ENCODE results near the gene BEND2. TPM values are rescaled to one million over a fixed set of nuclear protein-coding genes. Genes with fewer than 3 reads are reported as not detected.

The BEND2 gene
- total RNA-seq, 1 donor from 2014 or later = not detected

DNA sequence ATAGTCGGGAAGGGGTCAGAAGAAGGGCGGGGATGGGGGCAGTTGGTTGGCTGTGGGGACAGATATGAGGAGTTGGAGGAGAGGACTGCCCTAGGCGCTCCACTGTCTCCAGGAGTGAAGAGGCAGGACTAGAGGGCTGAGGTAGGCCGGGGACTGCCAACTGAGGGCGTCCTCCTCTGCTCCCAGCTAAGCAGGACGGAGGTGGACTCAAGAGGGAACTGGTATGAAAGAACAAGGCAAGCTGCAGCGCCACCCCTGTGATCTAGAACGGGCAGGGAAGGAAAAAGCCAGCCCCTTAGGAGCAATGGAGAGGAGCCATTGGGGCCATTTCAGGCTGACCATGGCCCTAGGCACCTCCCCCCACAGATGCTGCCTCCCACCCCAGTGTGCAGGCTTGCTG is 14.0 kb downstream of the BEND2 start:
- no peak for TF ChIP-seq EZH2 (IDR thresholded peaks at IDR 0.05; ENCODE audit: insufficient read depth, low read length)
- TF ChIP-seq, protein P1, sequence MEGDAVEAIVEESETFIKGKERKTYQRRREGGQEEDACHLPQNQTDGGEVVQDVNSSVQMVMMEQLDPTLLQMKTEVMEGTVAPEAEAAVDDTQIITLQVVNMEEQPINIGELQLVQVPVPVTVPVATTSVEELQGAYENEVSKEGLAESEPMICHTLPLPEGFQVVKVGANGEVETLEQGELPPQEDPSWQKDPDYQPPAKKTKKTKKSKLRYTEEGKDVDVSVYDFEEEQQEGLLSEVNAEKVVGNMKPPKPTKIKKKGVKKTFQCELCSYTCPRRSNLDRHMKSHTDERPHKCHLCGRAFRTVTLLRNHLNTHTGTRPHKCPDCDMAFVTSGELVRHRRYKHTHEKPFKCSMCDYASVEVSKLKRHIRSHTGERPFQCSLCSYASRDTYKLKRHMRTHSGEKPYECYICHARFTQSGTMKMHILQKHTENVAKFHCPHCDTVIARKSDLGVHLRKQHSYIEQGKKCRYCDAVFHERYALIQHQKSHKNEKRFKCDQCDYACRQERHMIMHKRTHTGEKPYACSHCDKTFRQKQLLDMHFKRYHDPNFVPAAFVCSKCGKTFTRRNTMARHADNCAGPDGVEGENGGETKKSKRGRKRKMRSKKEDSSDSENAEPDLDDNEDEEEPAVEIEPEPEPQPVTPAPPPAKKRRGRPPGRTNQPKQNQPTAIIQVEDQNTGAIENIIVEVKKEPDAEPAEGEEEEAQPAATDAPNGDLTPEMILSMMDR (IDR thresholded peaks at IDR 0.05; ENCODE audit: insufficient read depth, low read depth, low read length) = no peak
- Histone ChIP-seq H3K36me3 (ENCODE audit: insufficient read depth, low read length) (no peaks in the 10 kb centered on the region), H3K4me2 (ENCODE audit: low read length) (no peak overlapping the region), H2AFZ (ENCODE audit: low read depth, low read length) (no peak overlapping the region), H3K9me3 (ENCODE audit: insufficient read depth, low read depth, low read length) (no peaks in the 10 kb centered on the region), H3K27ac (ENCODE audit: low read depth, low read length) (no peak overlapping the region), H3K79me2 (ENCODE audit: insufficient read depth, low read length) (no peaks in the 10 kb centered on the region), H3K9ac (ENCODE audit: low read length) (no peak overlapping the region), H3K4me3 (ENCODE audit: insufficient read depth, low read depth, low read length) (no peak overlapping the region), H3K27me3 (ENCODE audit: insufficient read depth, low read length) (no peaks in the 10 kb centered on the region), H3K4me1 (ENCODE audit: insufficient read depth, low read length) (no peaks in the 10 kb centered on the region), H4K20me1 (ENCODE audit: insufficient read depth, low read length) (no peaks in the 10 kb centered on the region)
- Mint-ChIP-seq H3K27me3 (ENCODE audit: low read depth, unreplicated experiment) (no peaks in the 10 kb centered on the region), H3K4me3 (ENCODE audit: unreplicated experiment) (no peak overlapping the region), H3K36me3 (ENCODE audit: low read depth, unreplicated experiment) (no peaks in the 10 kb centered on the region), H3K4me1 (ENCODE audit: low read depth, unreplicated experiment) (no peaks in the 10 kb centered on the region), H3K9me3 (ENCODE audit: unreplicated experiment) (no peaks in the 10 kb centered on the region), H3K27ac (ENCODE audit: unreplicated experiment) (no peak overlapping the region)
- DNase-seq (ENCODE audit: low read depth) (no peak), FAIRE-seq (no peak)

DNA sequence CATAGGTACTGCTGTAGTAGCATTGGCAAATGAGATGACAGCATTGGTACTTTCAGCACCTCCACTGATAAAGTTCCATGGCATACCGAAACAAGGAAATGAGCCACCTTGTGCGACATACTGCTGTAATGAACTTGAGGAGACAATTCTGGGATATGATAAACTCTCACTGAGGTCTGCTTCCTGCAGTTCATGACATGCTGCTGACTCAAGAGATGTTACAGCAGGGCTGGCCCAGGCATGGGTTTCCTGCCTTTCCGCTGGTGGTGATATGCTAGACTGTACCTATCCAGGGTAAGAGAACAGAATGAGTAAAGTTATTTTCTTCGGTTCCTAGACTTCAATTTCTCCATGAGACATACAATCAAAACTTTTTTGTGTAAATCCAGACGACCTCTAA is 17.1 kb downstream of the BEND2 start:
- FAIRE-seq = peak; percentile 73

DNA sequence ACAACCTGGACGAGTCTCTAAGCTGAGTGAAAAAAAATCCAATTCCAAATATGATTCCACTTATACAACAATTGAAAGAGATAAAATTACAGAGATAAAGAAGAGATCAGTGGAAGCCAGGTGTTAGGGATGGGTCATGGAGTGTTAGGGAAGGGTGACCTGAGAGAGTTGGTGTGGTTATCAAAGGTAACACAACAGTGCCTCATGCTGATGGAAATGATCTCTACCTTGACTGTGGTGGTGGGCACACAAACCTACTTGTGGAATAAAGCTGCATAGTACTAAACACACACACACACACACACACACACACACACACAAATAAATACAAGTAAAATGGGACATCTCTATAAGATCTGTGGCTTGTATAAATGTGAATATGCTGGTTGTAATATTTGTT is 26.0 kb downstream of the BEND2 start:
- no peaks in the 10 kb centered on the region for H3K79me2 ChIP-seq (ENCODE audit: insufficient read depth, low read length)
- H3K4me1 ChIP-seq (ENCODE audit: insufficient read depth, low read length) = no peaks in the 10 kb centered on the region
- Mint-ChIP-seq H3K9me3 (ENCODE audit: unreplicated experiment) (no peaks in the 10 kb centered on the region), H3K27me3 (ENCODE audit: low read depth, unreplicated experiment) (no peaks in the 10 kb centered on the region), H3K4me3 (ENCODE audit: unreplicated experiment) (no peak overlapping the region), H3K27ac (ENCODE audit: unreplicated experiment) (no peak overlapping the region), H3K36me3 (ENCODE audit: low read depth, unreplicated experiment) (no peaks in the 10 kb centered on the region), H3K4me1 (ENCODE audit: low read depth, unreplicated experiment) (no peaks in the 10 kb centered on the region)
- H3K27me3 ChIP-seq (ENCODE audit: insufficient read depth, low read length) = no peaks in the 10 kb centered on the region
- H3K4me2 ChIP-seq (ENCODE audit: low read length) = no peak overlapping the region
- DNase-seq (ENCODE audit: low read depth) (no peak), FAIRE-seq (no peak)
- no peak overlapping the region for H3K4me3 ChIP-seq (ENCODE audit: insufficient read depth, low read depth, low read length)
- no peaks in the 10 kb centered on the region for H4K20me1 ChIP-seq (ENCODE audit: insufficient read depth, low read length)
- no peak overlapping the region for H3K9ac ChIP-seq (ENCODE audit: low read length)
- H3K27ac ChIP-seq (ENCODE audit: low read depth, low read length) = no peak overlapping the region
- no peaks in the 10 kb centered on the region for H3K9me3 ChIP-seq (ENCODE audit: insufficient read depth, low read depth, low read length)
- TF ChIP-seq, protein P1 (IDR thresholded peaks at IDR 0.05; ENCODE audit: insufficient read depth, low read depth, low read length) = no peak
- no peak for TF ChIP-seq EZH2 (IDR thresholded peaks at IDR 0.05; ENCODE audit: insufficient read depth, low read length)
- H2AFZ ChIP-seq (ENCODE audit: low read depth, low read length) = no peak overlapping the region
- H3K36me3 ChIP-seq (ENCODE audit: insufficient read depth, low read length) = no peaks in the 10 kb centered on the region

More for the DNA sequence above, 17.1 kb downstream of the BEND2 start:
- Histone ChIP-seq H3K9ac (ENCODE audit: low read length) (no peak overlapping the region), H3K27me3 (ENCODE audit: insufficient read depth, low read length) (no peaks in the 10 kb centered on the region), H2AFZ (ENCODE audit: low read depth, low read length) (no peak overlapping the region), H3K9me3 (ENCODE audit: insufficient read depth, low read depth, low read length) (no peaks in the 10 kb centered on the region), H3K27ac (ENCODE audit: low read depth, low read length) (no peak overlapping the region), H3K4me1 (ENCODE audit: insufficient read depth, low read length) (no peaks in the 10 kb centered on the region), H3K79me2 (ENCODE audit: insufficient read depth, low read length) (no peaks in the 10 kb centered on the region), H3K4me3 (ENCODE audit: insufficient read depth, low read depth, low read length) (no peak overlapping the region), H3K36me3 (ENCODE audit: insufficient read depth, low read length) (no peaks in the 10 kb centered on the region), H4K20me1 (ENCODE audit: insufficient read depth, low read length) (no peaks in the 10 kb centered on the region), H3K4me2 (ENCODE audit: low read length) (no peak overlapping the region)
- TF ChIP-seq, protein P1 (IDR thresholded peaks at IDR 0.05; ENCODE audit: insufficient read depth, low read depth, low read length) = no peak
- TF ChIP-seq EZH2 (IDR thresholded peaks at IDR 0.05; ENCODE audit: insufficient read depth, low read length) = no peak
- H3K36me3 Mint-ChIP-seq (ENCODE audit: low read depth, unreplicated experiment) = no peaks in the 10 kb centered on the region
- H3K9me3 Mint-ChIP-seq (ENCODE audit: unreplicated experiment) = no peaks in the 10 kb centered on the region
- DNase-seq (ENCODE audit: low read depth) = no peak
- H3K4me1 Mint-ChIP-seq (ENCODE audit: low read depth, unreplicated experiment) = no peaks in the 10 kb centered on the region
- H3K27ac Mint-ChIP-seq (ENCODE audit: unreplicated experiment) = no peak overlapping the region
- H3K4me3 Mint-ChIP-seq (ENCODE audit: unreplicated experiment) = no peak overlapping the region
- no peaks in the 10 kb centered on the region for H3K27me3 Mint-ChIP-seq (ENCODE audit: low read depth, unreplicated experiment)

All from astrocyte (in vitro differentiated cells and primary cell).